Measurements from ENCODE around the gene FSTL5. TPM values are rescaled to one million over a fixed set of nuclear protein-coding genes. Genes with fewer than 3 reads are reported as not detected.

FSTL5 gene
- total and polyA plus RNA-seq, 9 of the 15 experiments (the other 6 are each of a cell fraction or from before 2014, with no cell fraction given) = 0.09 to 3.1 (median 0.50) TPM; not detected in 1

- no peak for TF ChIP-seq ZNF407 (IDR thresholded peaks at IDR 0.05; ENCODE audit: low read depth)
- no peak for TF ChIP-seq EP400 (IDR thresholded peaks at IDR 0.05)
- no peak for TF ChIP-seq RBM34 (IDR thresholded peaks at IDR 0.05; ENCODE audit: borderline replicate concordance, insufficient read depth, low read length)
- TF ChIP-seq CREB1 (IDR thresholded peaks at IDR 0.05) = no peak
- TF ChIP-seq CREB1 (CRISPR knock-in tag; IDR thresholded peaks at IDR 0.05) = no peak
- TF ChIP-seq RERE (CRISPR knock-in tag; IDR thresholded peaks at IDR 0.05; ENCODE audit: borderline replicate concordance) = no peak
- no peak for TF ChIP-seq RBM17 (IDR thresholded peaks at IDR 0.05; ENCODE audit: borderline replicate concordance, low read depth, low read length)
These were observed 243.3 kb downstream of the FSTL5 start (continued) for GRCh38 chr4:161920304-161921052.
